NCI-H1417 (cell line): Measurements from ENCODE around the gene RECQL5.
"Not testable (repeated sequence)": the region's sequence is repeated elsewhere in the genome, so short reads cannot be mapped to it uniquely, and the experiment has no call there.

ENCODE experiments used
- DNase-seq, 3 experiments: peaks; one replicate each; lab custom pipeline; 2025; lab: John Stamatoyannopoulos, UW

The RECQL5 gene

DNA sequence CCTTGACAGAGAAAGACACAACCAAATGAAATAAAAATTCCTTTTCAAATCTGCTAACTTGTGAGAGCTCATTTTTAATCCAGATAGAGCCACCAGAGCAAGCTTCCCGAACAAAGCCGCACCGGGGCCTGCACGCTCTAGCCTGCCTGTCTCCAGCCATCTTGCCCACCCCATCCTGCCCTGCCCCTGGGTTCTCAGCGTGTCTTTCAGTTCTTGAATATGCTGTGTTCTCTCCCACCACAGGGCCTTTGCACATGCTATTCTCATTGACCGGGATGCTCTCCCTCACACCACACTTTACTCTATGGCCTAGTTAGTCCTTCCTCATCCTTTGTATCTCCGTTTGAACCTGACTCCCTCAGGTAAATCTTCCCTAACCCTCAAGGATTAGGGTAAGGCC is 19.0 kb downstream of the RECQL5 start:
- no peak for DNase-seq

DNA sequence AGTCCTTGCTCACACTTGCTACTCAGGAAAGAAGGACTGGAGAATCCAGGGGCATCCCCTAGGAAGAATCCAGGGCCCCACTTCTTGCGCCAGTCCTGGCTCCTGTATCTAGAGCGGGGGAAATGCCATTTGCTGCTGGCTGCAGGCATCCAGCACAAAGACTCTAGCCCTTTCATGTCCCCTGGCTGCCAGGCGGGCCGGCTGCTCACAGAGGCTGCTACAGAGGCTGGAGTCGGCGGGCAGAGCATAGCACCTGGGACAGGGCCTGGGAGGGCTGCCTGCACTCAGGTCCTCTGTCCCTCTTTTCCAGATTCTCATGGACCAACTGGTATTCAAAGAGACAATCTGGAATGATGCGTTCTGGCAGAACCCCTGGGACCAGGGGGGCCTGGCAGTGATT is 19.9 kb downstream of the RECQL5 start:
- DNase-seq: no peak

DNA sequence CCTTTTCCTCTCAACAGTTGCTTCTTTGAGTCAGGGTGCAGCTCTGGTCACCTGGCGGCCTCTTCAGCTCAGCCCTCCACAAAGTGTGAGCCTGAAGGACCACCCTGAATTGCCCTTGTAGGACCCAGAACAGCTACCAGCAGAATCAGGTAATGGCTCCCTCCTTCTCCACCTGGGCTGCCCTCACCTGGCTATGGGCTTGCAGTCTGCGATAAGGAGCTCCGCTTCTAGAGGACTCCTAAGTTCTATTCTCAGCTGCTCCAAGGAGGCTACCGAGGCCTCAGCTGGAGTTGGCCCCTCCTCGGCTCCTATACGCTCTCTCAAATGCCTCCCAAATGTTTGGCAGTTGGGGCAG is 20.3 kb downstream of the RECQL5 start:
- no peak for DNase-seq

DNA sequence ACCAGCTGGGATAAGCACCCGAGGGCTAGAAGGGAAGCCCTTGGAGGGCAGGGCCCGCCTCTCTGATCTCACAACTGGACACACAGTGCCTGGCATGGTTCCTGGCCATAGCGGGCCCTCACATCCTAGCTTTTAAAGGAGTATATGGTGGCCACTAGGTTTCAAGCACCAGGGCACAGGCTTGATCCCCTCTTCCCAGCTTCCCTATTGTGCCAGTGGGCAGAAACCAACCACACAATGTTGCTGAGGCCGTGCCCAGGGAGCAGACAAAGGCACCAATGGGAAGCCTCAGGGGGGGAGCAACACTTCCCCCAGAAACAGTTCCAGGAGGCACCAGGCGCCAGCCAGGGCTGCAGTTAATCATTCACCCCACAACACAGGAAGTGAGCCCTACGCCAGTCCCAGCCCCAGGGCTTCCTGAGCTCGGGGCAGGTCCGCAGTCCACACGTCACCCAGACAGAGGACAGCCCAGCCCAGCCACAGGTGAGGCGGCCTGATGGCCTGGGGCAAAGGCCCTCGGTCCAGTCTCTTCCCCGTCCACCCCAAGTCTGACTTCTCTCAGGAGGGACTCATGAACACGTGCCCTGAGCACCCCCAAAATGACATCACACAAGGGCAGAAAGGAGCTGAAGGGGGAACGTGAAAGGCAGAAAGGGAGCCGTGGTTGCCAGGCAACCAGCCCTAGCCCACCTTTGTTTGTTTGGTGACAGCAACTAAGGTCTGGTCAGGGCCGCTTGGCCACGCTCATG is 20.9 kb downstream of the RECQL5 start:
- peak in 1 of 3 experiments; percentile 34 for DNase-seq

DNA sequence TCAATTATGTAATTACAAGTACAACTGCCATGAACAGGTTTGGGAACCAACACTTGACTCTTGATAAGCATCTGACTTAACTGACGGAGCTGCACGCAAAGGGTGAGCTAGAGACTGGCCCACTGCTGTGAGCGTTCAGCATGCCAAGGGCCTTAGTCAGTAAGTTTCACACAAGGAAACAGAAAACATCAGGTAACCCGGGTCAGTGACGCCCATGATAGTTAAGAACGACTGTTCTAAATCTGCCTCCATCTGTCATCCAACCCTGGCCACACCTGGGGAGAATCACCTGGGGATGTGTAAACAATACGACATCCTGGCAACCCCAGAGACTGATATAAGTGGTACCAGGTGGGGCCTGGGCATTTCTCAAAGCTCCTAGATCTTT is 21.5 kb downstream of the RECQL5 start:
- DNase-seq: peak; percentile 59 to 81 (median 68)

- DNase-seq: no peak
Measured at GRCh38 chr17:75643643-75644017, 23.3 kb downstream of the RECQL5 start.

- no peak for DNase-seq
Measured at GRCh38 chr17:75642784-75643642, 23.9 kb downstream of the RECQL5 start.

- DNase-seq: no peak
Measured at GRCh38 chr17:75642182-75642783, 24.7 kb downstream of the RECQL5 start.

DNA sequence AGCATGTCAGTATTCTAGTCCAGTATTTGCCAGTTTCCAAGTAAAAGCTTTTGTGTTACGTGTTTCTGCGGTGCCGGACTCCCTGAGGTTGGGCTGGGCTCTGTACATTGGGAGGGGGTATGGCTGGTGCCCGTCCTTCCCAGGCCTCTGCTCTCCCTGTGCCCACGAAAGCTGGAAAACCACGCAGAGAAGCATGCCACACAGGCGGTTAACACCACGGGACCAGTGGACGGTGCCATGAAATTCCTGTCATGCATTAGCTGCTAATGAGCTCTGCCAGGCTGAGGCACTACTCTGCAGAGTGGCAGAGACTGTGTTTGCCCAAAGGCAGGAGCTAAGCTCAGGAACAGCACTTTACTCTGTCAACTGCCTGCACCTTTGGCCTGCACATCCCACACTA is 25.6 kb downstream of the RECQL5 start:
- DNase-seq: no peak

DNA sequence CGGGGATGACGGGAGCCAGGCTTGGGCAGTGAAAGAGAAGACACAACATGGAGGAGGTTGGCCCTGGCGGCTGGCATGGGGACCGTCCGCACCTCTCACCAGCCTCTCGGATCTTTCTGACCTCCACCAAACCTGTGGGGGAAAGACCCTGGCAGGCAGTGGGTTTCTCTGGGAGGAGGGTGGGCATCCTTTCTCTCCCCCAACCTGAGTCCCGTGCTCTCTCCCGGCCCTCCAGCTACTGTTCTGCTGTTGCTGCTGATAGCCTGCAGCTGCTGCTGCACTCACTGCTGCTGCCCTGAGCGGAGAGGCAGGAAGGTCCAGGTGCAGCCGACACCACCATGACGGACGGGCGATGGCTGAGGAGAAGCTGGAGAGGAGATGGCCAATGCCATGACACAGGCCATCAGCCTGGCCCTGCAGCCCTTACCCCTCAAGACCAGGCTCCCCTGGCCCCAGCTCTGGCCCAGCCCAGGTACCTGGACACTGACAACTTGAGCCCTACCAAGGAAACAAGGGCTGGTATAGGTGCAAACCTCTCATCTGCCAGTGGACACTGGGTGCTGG is 26.3 kb downstream of the RECQL5 start:
- DNase-seq: no peak

GRCh38 chr17:75639771-75640555 is 27.0 kb downstream of the RECQL5 start:
- DNase-seq: peak in 2 of 3 experiments; percentile 5 to 27

DNA sequence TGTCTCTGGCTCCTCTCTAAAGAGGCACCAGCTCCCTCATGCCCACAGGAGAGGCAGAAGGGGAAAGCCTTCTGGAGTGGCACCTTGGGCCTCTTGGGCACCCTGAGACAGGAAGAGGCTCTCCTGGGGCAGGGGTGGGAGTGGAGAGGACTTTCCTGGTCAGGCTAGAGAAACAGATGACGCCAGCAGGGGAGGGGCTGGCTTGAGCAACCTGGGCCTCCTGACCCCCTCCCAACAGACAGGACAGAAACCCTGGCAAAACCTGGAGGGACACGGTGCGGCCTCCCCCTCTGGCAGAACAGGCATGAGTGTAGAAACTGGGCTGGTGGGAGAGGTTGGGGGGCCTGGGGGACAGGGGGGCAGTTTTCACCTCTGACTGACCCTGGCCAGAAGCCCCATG is 27.6 kb downstream of the RECQL5 start:
- DNase-seq: no peak

GRCh38 chr17:75638893-75639292 is 28.1 kb downstream of the RECQL5 start:
- DNase-seq: no peak

DNA sequence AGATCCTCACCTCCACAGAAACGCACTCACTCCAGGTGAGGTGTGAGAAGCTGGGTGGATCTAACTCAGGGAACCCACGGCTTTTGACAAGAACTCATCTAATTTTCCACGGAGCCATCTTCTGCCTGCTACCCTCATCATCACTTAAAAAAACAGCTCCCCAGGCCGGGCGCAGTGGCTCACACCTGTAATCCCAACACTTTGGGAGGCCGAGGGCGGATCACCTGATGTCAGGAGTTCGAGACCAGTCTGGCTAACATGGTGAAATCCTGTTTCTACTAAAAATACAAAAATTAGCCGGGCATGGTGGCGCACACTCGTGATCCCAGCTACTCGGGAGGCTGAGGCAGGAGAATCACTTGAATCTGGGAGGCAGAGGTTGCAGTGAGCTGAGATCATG is 28.9 kb downstream of the RECQL5 start:
- DNase-seq: not testable (repeated sequence)

DNA sequence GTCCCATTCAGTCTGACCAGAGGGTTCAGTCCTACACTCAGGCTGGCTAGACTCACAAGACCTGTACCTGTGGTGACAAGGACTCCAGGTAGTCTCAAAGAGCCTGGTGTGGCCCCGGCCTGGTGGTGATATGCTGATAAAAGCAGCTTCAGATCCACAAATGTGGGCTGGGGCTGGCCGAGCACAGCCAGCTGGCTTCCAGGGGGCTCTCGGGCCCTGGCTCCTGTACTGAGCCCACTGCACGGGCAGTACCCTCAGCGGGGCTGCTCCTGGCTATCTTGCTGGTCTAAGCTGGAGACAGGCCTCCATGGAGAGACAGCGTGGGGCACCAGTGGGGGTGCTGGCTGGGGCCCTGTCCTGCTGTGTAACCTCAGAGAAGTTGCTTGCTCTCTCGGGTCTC is 29.4 kb downstream of the RECQL5 start:
- no peak for DNase-seq

GRCh38 chr17:75637143-75637538 is 29.8 kb downstream of the RECQL5 start:
- DNase-seq: no peak

GRCh38 chr17:75636381-75637142 is 30.4 kb downstream of the RECQL5 start:
- no peak for DNase-seq

DNA sequence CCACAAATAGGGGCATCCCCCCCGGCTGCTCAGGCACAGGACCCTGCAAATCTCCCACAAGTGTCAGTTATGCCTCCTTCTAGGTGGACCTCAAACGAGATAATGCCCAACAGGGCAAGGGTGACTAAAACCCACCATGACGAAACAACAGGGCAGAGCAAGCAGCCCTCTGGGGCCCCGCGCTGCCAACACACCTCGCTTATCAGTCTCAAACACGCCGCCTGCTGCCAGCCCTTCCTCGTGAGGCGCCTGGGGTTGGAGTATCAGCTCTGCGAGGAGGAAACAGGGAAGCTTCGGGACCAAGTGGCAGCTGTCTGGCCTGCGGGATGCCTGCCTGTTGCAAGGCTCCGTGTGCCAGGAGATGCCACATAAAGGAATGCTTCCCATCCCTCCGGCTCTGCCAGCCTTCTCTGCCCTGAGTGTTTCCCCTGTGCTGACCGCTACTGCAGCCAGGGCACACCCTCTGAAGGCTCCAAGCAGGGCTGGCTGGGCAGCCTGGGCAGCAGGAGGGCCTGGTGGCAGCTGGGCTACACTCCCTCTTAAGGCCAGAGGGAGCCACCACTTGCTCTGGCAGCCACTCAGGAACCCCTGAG is 31.2 kb downstream of the RECQL5 start:
- no peak for DNase-seq

DNA sequence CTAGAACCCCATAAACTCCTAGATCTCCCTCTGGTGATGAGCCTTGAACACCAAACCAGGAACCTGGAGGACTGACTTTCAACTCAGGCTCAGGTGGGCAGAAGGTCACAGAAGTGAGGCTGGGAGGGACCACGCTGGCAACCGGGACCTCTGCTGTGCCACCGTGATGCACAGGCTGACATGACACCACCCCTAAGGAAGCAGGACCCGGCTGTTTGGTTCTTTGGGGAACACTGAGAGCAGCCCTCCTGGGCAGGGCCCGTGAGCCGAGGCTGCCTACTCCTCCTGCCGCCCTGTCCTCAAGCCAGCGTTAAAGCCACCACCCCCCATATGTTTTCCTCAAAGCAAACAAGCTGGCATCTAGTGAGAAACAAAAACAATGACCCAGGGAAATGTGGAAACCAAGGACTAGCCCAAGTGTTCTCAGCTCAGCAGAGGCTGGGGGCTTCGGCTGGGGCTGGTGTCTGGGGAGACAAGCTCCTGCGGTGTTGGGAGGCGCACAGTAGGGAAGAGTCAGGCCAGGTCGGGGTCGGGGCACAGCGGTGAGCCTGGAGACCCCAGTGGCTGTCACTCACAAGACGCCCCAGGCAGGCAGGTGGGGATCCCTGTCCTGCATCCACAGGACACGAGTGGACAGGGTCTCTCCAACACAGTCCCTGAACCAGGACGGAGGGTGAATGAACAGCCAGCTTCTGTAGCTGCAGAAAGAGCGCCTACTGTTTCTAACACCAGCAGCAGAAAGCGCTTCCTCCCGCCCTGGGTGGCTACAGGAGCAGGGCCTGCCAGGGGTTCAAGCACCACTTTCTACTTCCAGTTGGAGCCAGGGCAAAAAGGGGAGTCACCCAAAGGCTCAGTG is 32.0 kb downstream of the RECQL5 start:
- DNase-seq: no peak

GRCh38 chr17:75634376-75634740 is 32.6 kb downstream of the RECQL5 start:
- no peak for DNase-seq
